ENCODE results near the gene LHX6. TPM values are rescaled to one million over a fixed set of nuclear protein-coding genes. Genes with fewer than 3 reads are reported as not detected.

LHX6 gene
- total and polyA plus RNA-seq, 9 of the 15 experiments (the other 6 are each of a cell fraction or from before 2014, with no cell fraction given) = 2.8 to 16.3 (median 7.9) TPM

DNA sequence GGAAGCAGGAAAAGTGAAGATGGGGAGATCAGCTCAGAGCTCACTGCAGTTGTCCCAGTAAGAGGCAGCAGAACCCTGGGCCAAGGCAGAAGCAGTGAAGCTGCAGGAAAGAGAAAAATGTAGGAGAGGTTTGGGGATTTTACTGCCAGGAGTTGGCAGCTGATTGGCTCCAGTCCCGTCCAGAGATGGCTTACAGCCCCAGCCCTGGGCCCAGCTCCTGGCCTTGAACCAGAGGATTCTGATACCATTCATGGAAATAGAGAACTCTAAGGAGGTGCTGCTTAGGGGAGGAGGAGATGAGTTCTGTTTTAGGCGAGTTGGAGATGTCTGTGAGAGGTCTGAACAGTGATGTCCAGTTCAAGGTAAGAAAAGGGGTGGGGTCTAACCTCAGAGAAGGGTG, 64.5 kb downstream of the LHX6 start:
- BruUV-seq (replicated peaks) = no TSS peak
- in situ Hi-C loops (cut with MboI) = no loop called here
- no peak overlapping the region for H3K4me2 ChIP-seq (ENCODE audit: insufficient read depth, low read length)
- H3K9me1 ChIP-seq (ENCODE audit: control insufficient read depth, insufficient read depth, low read length) = no peaks in the 10 kb centered on the region
- no peaks in the 10 kb centered on the region for H3K27me3 ChIP-seq (ENCODE audit: control insufficient read depth in 2 of 2, insufficient read depth in 2 of 2, low read length in 2 of 2)
- no peak for FAIRE-seq
- intact Hi-C loops (cut with micrococcal nuclease) = no loop called here
- WGBS (ENCODE audit: insufficient coverage, low coverage, missing lambda C conversion rate) = 0% methylated on average over 2 of the region's 2 CpGs
- no peak for DNase-seq (ENCODE audit: extremely low read depth in 1 of 4, low spot score in 3 of 4)
- H3K79me2 ChIP-seq (ENCODE audit: control insufficient read depth, insufficient read depth, low read length) = peaks cover 4% of the 10 kb centered on the region
- H3K36me3 ChIP-seq (ENCODE audit: control insufficient read depth, insufficient read depth, low read length) = peaks cover 2% of the 10 kb centered on the region; the same call in 1 of the 3 replicates
- no peak for ATAC-seq
- no peak overlapping the region for H3K4me3 ChIP-seq
- H2AFZ ChIP-seq (ENCODE audit: low read depth, low read length) = no peak overlapping the region
- no peak overlapping the region for H3K27ac ChIP-seq (ENCODE audit: extremely low read depth, low read depth, low read length)
- no peaks in the 10 kb centered on the region for H4K20me1 ChIP-seq (replicated peaks; ENCODE audit: control insufficient read depth, insufficient read depth, low read length)
- TF ChIP-seq LEF1 (IDR thresholded peaks at IDR 0.05) = no peak
- TF ChIP-seq ZNF274 (IDR thresholded peaks at IDR 0.05; ENCODE audit: borderline replicate concordance, low read depth, low read length) = no peak
- TF ChIP-seq, protein P1, sequence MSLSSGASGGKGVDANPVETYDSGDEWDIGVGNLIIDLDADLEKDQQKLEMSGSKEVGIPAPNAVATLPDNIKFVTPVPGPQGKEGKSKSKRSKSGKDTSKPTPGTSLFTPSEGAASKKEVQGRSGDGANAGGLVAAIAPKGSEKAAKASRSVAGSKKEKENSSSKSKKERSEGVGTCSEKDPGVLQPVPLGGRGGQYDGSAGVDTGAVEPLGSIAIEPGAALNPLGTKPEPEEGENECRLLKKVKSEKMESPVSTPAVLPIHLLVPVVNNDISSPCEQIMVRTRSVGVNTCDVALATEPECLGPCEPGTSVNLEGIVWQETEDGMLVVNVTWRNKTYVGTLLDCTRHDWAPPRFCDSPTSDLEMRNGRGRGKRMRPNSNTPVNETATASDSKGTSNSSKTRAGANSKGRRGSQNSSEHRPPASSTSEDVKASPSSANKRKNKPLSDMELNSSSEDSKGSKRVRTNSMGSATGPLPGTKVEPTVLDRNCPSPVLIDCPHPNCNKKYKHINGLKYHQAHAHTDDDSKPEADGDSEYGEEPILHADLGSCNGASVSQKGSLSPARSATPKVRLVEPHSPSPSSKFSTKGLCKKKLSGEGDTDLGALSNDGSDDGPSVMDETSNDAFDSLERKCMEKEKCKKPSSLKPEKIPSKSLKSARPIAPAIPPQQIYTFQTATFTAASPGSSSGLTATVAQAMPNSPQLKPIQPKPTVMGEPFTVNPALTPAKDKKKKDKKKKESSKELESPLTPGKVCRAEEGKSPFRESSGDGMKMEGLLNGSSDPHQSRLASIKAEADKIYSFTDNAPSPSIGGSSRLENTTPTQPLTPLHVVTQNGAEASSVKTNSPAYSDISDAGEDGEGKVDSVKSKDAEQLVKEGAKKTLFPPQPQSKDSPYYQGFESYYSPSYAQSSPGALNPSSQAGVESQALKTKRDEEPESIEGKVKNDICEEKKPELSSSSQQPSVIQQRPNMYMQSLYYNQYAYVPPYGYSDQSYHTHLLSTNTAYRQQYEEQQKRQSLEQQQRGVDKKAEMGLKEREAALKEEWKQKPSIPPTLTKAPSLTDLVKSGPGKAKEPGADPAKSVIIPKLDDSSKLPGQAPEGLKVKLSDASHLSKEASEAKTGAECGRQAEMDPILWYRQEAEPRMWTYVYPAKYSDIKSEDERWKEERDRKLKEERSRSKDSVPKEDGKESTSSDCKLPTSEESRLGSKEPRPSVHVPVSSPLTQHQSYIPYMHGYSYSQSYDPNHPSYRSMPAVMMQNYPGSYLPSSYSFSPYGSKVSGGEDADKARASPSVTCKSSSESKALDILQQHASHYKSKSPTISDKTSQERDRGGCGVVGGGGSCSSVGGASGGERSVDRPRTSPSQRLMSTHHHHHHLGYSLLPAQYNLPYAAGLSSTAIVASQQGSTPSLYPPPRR (CRISPR knock-in tag; IDR thresholded peaks at IDR 0.05; ENCODE audit: borderline replicate concordance) = no peak
- no peak for TF ChIP-seq ZNF316 (IDR thresholded peaks at IDR 0.05)
- no peak overlapping the region for H3K9ac ChIP-seq (ENCODE audit: insufficient read depth in 1 of 2, low read depth in 2 of 2, low read length in 2 of 2)
- ChIA-PET POLR2A (interaction anchor here (1.1 kb wide), 1 partner anchor 16 kb away, joined by 3 read pairs; no protein-coding TSS in a partner anchor), CTCF (ENCODE audit: low intra/inter-chr PET ratio) (no interaction called here)
- H3K9me3 ChIP-seq (replicated peaks; ENCODE audit: control insufficient read depth, insufficient read depth, low read depth, low read length) = peaks cover 4% of the 10 kb centered on the region; the same call in 1 of the 2 replicates
- H3K4me1 ChIP-seq (replicated peaks in 1 of 2; ENCODE audit: control insufficient read depth in 2 of 2, insufficient read depth in 2 of 2, low read length in 2 of 2) = peaks cover 3 to 6% of the 10 kb centered on the region in 2 experiments; a peak in 3 of 5 replicates

Data from K562 (cell line).